Astrocyte of the spinal cord (primary cell): Measurements from ENCODE around the gene CD300LF.

Experiments used
- DNase-seq: peaks from one replicate; pipeline ENCODE4 v3.0.0; 2011; ENCODE audit warnings: low read depth, low spot score
- H3K4me3 ChIP-seq: 2 replicates; pipeline ENCODE4 v1.5.1; 2011; ENCODE audit warnings: low read depth, mild to moderate bottlenecking, low read length, moderate library complexity
- in situ Hi-C: cut with HindIII; loops from 2 replicates; pipeline ENCODE4 v1.10.0; 2017; ENCODE audit warnings: low sequenced_read_pairs
- TF ChIP-seq, protein P1 (sequence below): IDR thresholded peaks from 2 replicates; pipeline ENCODE4 v1.5.1; 2012; ENCODE audit warnings: low read depth, mild to moderate bottlenecking, low read length, inconsistent platforms

The CD300LF gene

DNA sequence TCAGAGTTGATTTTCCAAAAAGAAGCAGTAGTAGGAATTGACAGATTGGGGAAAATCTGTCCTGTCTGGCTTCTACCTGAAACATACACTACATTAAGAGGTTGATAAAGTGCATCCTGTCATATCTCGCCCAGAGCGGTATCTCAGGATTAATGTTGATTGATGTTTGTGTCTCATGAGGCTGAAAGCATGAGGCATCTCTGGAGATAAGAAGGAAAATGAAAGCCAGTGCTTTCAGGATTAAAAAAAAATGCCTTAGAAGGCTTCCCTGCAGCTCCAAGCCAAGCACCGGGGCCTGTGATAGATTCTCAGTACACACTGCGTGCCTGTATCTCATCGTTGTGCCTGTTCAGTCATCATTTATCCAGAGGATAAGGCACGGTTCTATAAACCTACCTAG lies 62.8 kb downstream of the CD300LF start:
- DNase-seq: no peak
- H3K4me3 ChIP-seq: no peak overlapping the region
- TF ChIP-seq, protein P1, sequence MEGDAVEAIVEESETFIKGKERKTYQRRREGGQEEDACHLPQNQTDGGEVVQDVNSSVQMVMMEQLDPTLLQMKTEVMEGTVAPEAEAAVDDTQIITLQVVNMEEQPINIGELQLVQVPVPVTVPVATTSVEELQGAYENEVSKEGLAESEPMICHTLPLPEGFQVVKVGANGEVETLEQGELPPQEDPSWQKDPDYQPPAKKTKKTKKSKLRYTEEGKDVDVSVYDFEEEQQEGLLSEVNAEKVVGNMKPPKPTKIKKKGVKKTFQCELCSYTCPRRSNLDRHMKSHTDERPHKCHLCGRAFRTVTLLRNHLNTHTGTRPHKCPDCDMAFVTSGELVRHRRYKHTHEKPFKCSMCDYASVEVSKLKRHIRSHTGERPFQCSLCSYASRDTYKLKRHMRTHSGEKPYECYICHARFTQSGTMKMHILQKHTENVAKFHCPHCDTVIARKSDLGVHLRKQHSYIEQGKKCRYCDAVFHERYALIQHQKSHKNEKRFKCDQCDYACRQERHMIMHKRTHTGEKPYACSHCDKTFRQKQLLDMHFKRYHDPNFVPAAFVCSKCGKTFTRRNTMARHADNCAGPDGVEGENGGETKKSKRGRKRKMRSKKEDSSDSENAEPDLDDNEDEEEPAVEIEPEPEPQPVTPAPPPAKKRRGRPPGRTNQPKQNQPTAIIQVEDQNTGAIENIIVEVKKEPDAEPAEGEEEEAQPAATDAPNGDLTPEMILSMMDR: no peak
- in situ Hi-C loops: no loop called here

GRCh38 chr17:74647871-74648672 lies 64.7 kb downstream of the CD300LF start:
- TF ChIP-seq, protein P1: no peak
- DNase-seq: no peak
- H3K4me3 ChIP-seq: no peak overlapping the region
- in situ Hi-C loops: no loop called here

DNA sequence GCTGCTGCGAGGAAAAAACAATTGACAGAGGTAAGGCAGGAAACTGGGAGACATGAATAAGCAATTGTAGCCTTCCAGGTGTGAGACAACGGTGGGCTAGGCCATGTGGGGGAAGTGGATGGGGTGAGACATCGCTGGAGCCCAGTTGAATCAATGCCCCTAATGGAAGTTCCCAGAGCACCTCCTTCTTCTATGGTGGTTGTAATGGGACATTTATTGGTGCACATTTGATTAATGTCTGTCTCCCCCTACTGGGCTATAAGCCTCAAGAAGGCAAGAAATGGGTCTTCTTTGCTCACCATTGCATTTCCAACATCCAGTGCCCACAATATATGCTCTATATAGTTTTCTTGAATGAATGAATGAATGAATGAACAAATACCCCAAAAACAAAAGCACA lies 66.5 kb downstream of the CD300LF start:
- in situ Hi-C loops: no loop called here
- TF ChIP-seq, protein P1: no peak
- no peak for DNase-seq
- H3K4me3 ChIP-seq: no peak overlapping the region

- DNase-seq: no peak
- in situ Hi-C loops: no loop called here
Measured at GRCh38 chr17:74645010-74645409, 67.7 kb downstream of the CD300LF start.

DNA sequence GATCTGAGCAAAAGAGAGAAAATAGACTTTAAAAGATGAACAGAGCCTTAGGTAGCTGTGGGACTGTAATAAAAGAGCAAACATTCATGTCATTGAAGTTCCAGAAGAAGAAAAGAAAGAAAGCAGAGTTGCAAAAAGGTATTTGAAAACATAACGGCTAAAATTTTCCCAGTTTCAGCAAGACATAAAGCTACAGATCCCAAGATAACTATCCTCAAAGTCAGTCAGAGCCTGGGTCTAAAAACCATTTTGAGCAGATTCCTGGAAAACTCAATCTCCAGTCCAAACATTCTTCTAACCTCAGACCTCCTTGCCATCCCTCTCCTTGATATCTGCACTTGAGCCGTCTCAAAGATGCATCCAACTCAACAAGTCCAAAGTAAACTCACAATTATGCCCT lies 68.3 kb downstream of the CD300LF start:
- in situ Hi-C loops: no loop called here
- DNase-seq: no peak
- TF ChIP-seq, protein P1: no peak
- H3K4me3 ChIP-seq: no peak overlapping the region

More at GRCh38 chr17:74645010-74645409, 67.7 kb downstream of the CD300LF start:
- TF ChIP-seq, protein P1: no peak
- H3K4me3 ChIP-seq: no peak overlapping the region
